NCI-H748 (cell line): ENCODE data around the gene RBM44.
"Not testable (repeated sequence)": the region's sequence is repeated elsewhere in the genome, so short reads cannot be mapped to it uniquely, and the experiment has no call there.

ENCODE experiments used
- DNase-seq: peaks from one replicate; lab custom pipeline; 2025; ENCODE audit not compliant: unreplicated experiment; lab: John Stamatoyannopoulos, UW

Gene RBM44, protein sequence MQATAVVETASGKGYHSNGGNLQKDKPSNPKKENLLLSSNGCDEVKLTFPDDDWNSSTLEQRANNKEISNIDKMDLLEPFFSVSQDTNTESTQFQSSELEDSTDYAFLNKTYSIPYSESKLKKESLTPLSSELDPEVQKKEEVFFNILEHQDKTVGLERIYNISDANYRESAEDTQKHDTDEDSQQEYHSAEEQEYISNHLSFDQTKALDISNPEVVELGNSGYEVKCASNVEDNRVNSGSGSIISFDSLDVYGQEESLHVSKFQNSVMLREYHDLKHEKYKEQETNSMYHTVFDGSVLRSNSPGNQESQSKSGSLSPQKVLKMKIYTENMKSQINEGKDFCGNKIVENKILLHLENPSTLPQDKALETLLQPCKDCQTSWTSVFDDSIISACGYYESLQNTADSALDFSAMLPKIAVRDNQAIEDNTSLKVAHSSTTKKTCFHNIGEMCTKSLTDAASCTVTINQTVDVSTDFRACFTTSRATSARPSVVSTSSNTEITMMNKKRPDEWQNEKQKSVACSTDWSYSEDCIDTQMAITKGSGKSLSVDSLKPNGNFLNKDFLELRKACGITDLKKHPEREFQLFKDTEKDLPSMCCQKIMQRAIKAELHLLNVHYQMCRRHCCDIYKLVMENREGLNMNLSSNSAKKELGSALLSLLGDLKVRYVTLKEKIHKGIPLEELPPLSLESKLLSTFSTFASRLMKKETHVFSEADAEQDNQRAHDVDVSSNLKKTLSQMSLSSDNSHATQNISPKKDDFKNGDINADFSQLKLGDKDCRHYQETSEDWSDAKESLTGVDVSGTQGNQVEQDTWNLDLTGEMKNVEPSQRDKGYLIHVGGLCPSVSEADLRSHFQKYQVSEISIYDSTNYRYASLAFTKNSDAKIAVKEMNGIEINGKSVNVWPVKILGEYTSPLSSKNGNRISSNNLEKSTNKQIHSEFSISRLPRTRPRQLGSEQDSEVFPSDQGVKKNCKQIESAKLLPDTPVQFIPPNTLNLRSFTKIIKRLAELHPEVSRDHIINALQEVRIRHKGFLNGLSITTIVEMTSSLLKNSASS

DNA sequence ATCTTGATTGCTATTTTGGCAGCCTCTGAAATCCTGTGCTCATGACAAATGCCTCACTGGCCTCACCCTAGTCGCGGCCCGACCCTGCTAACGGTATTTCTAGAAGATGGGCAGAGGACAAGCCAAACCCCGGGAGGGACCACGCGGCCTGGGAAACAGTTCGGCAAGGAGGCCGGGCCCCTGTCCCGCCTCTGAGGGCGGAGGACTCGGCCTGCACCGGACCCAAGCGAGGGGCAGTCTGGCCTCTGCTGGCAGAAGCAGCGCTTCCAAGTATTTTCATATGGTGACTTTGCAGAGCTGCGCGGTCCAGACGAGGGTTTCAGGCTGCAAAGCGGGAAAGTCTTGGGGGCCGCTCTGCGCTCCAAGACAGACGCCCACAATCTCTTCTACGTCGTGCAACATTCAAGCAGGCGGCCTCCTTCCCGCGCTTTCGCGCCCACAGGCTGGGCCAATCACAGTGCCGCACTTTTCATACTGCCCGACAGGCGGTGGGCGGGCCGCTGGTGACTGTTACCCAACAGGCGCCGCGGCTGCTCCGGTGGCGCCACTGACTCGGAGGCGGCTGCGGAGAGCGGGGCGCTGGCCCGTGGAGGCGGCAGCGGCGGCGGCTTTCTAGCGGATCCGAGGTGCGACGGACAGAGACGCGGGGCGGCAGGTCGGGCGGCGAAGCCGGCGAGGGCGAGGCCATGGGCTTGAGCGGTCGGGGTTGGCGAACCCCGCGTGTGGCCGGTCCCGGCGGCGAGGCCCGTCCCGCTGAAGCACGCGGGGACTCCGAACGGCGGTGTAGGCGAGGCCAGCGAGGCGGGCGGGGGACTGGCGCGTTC is at the start of gene RBM44:
Gene RBM44 (plus strand): TSS at position 544 of the 824 bp plus-strand sequence. CDS start 14,831 bp downstream, outside the sequence.
- DNase-seq: no peak

DNA sequence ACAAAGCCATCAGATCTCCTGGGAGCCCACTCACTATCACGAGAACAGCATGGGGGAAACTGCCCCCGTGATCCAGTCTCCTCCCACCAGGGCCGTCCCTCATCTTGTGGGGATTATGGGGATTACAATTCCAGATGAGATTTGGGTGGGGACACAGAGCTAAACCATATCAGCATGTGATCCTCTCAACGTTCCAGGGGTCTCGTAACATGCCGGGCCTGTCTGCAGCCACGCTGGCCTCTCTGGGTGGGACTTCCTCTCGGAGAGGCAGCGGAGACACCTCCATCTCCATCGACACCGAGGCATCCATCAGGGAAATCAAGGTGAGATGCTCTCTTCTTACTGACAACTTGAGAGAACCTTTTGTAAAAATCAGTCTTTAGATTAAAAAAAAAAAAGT is 49.6 kb upstream of the RBM44 start:
- no peak for DNase-seq

DNA sequence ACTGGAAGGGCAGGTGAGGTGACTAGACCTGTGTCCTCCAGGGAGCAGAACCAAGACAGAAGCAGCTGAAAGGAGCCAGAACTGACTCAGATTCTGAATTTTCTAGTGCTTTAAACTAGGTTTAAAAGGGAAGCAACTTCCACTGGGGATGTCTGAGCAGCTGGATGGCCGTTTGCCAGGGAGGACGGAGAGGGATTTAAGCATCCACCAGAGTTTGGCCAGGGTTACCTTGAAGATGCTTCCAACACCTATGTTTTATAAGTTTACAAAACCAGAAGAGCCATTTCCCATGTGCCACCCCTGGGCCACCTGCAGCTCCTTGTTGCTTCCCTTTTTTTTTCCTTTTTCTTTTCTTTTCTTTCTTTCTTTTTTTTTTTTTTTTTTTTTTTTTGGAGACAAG is 48.6 kb upstream of the RBM44 start:
- DNase-seq: no peak

DNA sequence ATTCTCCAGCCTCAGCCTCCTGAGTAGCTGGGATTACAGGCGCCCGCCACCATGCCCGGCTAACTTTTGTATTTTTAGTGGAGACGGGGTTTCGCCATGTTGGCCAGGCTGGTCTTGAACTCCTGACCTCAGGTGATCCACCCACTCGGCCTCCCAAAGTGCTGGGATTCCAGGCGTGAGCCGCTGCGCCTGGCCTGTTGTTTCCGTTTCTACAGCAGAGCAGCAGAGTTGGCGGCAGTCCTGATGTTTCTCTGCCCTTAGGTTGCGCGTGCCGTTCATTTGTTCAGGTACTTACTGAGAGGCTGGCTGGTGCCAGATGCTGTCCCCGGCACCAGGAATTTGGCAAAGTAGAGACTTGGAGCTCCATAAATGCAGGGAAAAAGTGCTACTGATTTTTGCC is 48.1 kb upstream of the RBM44 start:
- DNase-seq: not testable (repeated sequence)

DNA sequence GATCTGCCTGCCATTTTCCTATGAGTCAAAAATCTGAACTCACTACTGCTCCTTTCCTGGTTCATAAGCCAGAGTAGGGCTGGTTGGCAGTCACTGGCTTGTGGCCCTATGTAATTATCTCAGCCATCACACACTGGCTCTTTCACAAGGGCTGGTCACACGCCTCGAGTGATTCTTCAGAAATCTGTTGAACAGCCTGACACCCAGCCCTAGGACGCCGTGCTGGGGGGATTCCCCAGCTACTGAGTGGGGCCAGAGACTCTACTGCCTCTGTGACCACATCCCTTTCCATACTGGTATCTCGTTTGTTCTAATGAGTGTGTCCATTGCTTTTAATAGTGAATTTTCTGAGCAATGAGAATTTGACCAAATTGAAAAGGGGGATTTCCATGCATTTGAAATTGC is 45.8 kb upstream of the RBM44 start:
- no peak for DNase-seq

DNA sequence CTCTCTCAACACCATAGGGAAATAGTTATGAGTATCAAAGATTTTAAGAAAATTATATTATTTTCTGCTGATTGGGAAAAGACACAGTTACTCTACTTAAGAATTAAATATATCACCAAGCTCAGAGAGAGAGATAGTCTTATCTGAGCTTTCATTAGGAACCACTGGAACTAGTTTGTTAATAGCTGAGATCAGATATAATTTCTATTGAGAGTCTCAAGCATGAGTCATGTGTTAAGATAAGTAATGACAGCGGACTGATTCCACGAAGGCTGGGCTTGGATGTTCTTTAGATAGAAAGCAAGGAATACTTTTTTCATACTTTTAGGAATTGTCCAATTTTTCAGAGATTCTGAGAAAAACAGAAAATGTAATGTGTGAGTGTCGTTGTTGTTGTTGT is 44.4 kb upstream of the RBM44 start:
- DNase-seq: no peak

DNA sequence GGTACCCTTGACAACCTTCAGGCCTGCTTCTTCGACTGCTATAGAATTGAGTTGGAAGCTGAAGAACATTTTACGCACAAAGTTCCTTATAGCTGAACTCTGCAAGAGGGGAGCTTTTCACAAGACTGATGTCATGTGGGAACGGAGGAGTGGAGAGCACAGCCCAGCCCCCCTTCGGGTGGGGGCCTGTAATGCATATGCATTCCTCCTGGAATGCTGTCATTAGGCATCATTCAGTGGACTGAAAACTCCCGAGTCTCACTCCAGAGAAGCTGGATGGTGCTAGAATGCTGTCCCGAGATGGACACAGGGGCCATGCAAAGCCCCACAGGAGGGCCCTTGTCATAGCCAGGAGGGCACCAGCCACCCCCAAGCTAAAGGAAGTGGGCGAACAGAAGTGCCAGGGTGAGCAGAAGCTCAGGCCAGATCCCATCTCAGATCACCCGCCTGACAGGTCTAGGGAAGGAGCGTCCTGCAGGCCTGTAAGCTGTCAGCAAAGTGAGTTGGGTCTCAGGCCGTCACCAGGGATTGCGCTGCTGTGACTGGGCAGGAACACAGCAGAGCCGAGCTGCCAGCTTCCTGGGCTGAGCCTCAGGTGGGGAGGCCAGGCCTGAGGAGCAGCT is 43.8 kb upstream of the RBM44 start:
- DNase-seq: no peak

DNA sequence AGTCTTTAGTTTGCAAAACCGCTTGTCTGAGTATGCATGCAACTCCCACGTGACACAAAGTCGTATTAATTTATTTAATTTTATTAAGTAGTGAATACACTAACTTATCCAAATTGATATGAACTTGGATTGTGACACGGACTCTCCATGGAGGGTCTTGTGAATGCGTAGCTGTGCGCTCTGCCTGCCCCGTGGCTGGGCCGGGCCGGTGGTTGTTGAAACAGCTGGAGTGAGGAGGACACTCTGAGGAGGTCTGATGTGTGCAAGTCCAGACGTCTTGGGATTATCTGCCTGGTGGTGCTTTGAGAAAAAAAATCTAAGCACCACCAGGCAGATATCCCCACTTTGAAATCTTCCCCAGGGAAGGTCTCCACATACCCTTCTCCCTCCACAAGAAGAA is 41.0 kb upstream of the RBM44 start:
- DNase-seq: no peak

DNA sequence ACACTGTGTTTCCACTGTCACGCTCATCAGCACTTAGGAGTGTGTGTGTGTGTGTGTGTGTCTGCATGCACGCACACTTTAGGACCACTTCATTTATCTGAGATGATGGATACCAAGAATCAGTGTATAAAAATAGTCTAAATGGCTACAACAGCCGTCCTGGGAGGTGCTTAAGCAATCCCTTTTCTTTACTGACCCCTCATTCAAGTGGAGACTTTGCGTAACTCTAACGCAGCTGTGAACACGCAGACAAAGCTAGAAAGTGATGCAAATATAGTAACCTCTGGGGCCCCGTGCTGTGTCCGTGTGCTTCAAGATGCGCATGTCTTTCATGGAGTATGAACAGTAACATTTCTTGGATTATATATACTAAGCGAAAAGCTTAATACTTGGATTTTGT is 40.4 kb upstream of the RBM44 start:
- no peak for DNase-seq

DNA sequence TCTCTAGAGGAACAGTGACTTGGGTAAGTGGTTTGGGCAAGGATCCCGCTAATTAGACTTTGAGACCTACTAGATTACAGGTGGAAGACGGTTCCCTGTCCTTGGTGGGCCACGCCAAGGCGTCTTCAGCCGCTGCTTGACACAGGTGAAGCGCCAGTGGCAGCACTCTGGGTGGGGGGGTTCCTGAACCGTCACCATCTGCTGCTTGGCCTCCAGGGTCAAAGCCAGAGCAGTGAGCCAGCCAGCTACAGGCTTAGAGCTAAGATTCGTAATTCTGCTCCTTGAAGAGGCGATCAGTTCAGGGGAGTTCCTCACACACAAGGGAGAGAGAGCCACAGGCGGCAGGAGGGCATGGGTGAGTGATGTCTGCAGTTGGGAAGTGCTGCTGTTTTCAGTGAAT is 39.4 kb upstream of the RBM44 start:
- DNase-seq: no peak

DNA sequence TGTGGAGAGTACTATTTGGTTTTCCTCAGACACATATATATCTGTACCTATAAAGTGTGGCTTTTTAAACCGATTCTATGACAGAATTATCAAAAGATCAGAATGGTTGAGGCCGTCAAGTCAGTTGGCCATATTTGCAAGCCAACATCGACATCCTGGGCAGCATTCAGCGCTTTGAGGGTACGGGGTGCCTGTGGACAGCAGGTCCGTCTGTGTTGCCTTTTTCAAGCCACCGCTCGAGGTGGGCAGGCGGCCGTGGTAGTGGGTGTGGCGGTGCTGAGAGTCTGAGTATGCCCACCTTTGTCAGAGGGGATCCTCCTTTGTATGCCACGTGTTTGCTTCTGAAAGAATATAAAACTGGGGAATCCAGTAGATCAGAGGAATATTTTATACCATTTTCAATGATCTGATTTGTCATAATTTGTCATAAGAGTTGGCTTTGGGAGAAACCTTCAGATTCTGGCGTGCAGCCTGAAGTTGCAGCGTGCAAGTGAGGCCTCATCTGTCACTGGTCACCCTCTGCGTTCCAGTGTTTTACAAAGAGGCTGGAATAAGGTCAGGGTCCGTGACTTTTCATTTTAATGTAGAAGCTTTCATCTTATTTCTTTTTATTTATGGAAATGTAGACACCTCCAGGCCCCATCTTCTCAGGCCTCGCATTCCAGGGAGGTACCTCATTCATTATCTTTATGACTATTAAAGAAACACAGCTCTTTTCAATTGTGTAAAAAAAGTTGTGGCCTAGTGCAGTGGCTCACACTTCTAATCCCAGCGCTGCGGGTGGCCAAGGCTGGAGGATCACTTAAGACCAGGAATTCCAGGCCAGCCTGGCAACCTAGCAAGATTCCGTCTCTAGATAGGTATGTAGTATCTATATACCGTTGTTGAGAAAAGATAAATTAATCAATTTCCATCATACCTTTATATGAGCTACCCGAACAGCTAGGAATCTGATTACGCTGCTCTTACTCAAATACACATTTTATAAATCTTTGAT is 37.8 kb upstream of the RBM44 start:
- DNase-seq: no peak

DNA sequence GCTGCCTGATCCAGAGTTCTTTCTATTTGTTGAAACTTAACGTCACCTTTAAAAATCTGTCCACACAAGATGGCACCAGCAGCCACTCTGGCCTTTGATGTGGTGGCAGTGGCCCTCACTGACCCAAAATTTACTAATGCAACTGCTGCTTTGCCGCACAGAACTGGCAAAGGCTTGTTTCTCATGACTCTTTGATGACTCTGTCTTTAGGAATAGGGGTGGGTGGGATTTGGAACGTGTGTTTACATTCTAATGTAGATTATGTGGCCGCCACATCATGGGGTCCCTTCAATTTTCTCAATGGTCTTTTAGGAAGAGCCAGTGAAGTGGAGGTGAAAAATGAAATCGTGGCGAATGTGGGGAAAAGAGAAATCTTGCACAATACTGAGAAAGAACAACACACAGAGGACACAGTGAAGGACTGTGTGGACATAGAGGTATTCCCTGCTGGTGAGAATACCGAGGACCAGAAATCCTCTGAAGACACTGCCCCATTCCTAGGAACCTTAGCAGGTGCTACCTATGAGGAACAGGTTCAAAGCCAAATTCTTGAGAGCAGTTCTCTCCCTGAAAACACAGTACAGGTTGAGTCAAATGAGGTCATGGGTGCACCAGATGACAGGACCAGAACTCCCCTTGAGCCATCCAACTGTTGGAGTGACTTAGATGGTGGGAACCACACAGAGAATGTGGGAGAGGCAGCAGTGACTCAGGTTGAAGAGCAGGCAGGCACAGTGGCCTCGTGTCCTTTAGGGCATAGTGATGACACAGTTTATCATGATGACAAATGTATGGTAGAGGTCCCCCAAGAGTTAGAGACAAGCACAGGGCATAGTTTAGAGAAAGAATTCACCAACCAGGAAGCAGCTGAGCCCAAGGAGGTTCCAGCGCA is 36.0 kb upstream of the RBM44 start:
- not testable (repeated sequence) for DNase-seq

DNA sequence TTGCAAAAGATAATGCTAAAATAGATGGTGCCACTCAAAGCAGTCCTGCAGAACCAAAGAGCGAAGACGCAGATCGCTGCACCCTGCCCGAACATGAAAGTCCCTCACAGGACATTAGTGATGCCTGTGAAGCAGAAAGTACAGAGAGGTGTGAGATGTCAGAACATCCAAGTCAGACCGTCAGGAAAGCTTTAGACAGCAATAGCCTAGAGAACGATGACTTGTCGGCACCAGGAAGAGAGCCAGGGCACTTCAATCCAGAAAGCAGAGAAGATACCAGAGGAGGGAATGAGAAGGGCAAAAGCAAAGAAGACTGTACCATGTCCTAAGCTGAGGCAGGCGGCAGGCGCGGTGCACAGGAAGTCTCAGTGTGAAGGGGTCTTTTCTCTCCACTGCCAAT is 34.8 kb upstream of the RBM44 start:
- no peak for DNase-seq

DNA sequence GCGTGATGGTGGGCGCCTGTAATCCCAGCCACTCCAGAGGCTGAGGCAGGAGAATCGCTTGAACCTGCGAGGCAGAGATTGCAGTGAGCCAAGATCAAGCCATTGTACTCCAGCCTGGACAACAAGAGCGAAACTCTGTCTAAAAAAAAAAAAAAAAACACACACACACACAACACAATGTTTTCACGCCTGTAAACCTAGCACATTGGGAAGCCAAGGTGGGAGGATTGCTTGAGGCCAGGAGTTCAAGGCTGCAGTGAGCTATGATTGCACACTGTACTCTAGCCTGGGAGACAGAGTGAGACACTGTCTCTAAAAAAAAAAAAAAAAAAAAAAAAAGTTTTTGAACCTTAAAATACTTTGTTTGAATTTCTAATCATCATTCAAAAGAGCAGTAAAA is 33.5 kb upstream of the RBM44 start:
- DNase-seq: not testable (repeated sequence)

DNA sequence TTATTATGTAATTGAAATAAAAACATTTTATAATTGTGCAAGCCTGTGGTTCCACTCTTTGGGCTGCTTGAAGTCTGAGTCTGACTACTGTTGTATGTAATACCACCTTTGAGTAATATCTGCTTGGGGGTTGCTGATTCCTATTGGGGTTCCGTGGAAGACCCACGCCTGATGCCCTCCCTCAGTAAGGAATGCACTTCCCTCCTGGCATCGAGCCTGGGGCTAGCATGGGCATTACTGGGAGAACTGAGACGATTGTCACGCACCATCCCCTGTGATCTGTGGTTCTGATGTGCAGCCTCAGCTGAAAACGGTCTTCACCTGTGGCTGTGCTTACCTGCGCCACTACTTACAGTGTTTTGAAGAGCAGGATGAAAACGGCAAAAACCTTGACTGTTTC is 32.7 kb upstream of the RBM44 start:
- no peak for DNase-seq

DNA sequence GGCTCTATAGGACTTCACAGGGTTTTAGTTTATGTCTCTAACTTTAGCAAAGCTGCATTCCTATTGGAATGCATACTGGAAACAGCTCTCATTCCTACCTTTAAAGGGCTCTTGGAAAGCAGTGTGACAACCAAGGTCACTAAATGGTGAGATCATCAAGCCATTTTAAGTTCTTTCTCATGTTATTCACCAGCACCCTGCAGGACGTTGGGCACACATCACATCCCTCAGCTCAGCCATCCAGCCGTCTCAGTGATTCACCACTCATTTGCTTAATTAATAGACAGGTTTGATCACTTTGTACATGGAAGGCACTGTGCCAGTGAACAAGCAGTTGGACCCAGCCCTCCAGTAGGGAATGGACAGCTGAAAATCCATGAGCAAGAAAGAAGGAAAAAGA is 32.2 kb upstream of the RBM44 start:
- DNase-seq: no peak

DNA sequence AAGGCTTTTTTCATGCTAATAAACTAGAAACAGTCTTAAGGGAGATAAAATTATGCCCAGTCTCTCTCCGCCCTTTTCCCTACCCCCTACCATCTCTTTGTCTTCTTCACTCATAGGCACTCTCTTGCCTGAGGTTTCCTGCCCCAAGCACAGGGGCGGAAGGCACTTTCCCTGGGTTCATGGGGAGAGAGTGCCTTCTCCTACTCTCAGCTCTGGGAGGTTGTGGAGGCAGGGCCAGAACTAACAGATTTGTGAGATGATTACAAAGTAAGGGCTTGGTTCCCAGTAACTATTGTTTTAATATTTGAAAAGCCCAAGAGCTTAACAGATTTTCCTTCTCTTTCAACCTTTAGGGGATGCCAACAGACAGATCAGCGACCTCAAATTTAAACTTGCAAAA is 26.1 kb upstream of the RBM44 start:
- no peak for DNase-seq

DNA sequence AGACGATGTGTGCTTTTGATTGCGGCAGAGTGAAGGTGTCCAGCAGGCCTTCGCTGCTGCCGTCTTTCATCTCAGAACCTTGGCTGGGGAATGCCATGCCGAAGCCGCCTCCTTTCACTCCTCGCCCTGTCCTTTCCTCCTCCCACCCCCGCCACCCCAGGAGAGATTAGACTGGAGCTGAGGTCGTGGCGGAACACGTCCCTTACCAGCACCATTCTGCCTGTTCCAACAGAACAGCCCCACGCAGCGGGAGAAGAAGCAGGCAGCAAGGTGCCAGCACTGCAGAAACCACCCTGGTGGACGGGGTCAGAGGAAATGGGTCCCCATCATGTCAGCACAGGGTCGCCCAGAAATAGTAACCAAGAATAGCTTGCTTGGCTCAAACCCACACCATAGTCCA is 24.8 kb upstream of the RBM44 start:
- DNase-seq: no peak
